Motor neuron (in vitro differentiated cells): ENCODE results near the gene SIRT6. TPM values are rescaled to one million over a fixed set of nuclear protein-coding genes. Genes with fewer than 3 reads are reported as not detected.
"Not testable (repeated sequence)": the region's sequence is repeated elsewhere in the genome, so short reads cannot be mapped to it uniquely, and the experiment has no call there.

ENCODE experiments used
- ATAC-seq, 8 experiments: fragments of 200-7000 bp; cut with Tn5 transposase; replicated peaks in 6 of 8; 2 replicates each; pipeline ENCODE4 v1.8.0; 2021; ENCODE audit warnings: mild to moderate bottlenecking in 8 of 8, moderate library complexity in 8 of 8
- H3K27ac ChIP-seq, 2 donors: fragments of 250-450 bp; sonication (Bioruptor Pico); 2 replicates each; pipeline ENCODE4 v1.9.0; 2021; ENCODE audit warnings: antibody characterized with exemption in 2 of 2, mild to moderate bottlenecking in 2 of 2, moderate library complexity in 1 of 2
- H3K4me1 ChIP-seq, 2 donors: fragments of 250-450 bp; sonication (Bioruptor Pico); replicated peaks in 1 of 2; 2 replicates each; pipeline ENCODE4 v1.6.1; 2021; ENCODE audit warnings: antibody characterized with exemption in 2 of 2, mild to moderate bottlenecking in 2 of 2, moderate library complexity in 1 of 2
- H3K4me3 ChIP-seq, 5 donors: fragments of 250-450 bp; sonication (Bioruptor Pico); 2 replicates each; pipeline ENCODE4 v1.9.0; 2021; ENCODE audit warnings: antibody characterized with exemption in 5 of 5, mild to moderate bottlenecking in 5 of 5, moderate library complexity in 4 of 5
- WGBS, 10 experiments: fragments of 450-650 bp; shearing (Covaris generic); methylation state at CpG; one replicate each; pipeline ENCODE4 v1.0.0; 2022; 5-methylcytosine and 5-hydroxymethylcytosine counted together
- in situ Hi-C, 9 experiments: fragments of 400-800 bp; cut with MboI; loops; one replicate each; pipeline ENCODE4 v1.15.0; 2021; ENCODE audit warnings: low sequenced_read_pairs in 9 of 9, low pct_unique_long_range_greater_than_20kb in 2 of 9; ENCODE audit not compliant: unreplicated experiment in 9 of 9
- total RNA-seq, 8 experiments: library from RNA; unstranded; fragments of 300-600 nt; gene quantifications; 2 replicates each; pipeline versions ENCODE4 v1.2.3 to v1.2.4, GENCODE V29; 2022

Gene SIRT6
- total RNA-seq, 8 experiments from 2014 or later, result 20.7 to 30.7 (median 22.4) TPM

DNA sequence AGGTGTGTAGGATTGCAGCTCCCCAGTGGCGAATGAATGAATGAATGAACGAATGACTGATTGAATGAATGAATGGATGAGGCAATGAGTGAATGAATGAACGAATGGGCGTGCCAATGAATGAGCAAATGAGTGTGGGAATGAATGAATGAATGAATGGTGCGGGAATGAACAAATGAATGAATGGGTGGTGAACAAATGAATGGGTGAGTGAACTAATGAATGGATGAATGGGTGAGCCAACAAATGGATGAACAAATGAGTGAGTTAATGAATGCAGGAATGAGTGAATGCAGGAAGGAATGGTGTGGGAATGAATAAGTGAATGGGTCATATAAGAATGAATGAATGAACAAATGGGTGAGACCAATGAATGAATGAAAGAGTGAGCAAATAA, 14.9 kb upstream of the SIRT6 start:
- no peak overlapping the region for H3K4me3 ChIP-seq
- ATAC-seq, result no peak
- H3K4me1 ChIP-seq, result no peaks in the 10 kb centered on the region
- in situ Hi-C loops, result no loop called here
- 39 to 86% (median 62%) methylated on average over 3 to 5 of the region's 5 CpGs for WGBS, 10 experiments
- H3K27ac ChIP-seq, result no peak overlapping the region

DNA sequence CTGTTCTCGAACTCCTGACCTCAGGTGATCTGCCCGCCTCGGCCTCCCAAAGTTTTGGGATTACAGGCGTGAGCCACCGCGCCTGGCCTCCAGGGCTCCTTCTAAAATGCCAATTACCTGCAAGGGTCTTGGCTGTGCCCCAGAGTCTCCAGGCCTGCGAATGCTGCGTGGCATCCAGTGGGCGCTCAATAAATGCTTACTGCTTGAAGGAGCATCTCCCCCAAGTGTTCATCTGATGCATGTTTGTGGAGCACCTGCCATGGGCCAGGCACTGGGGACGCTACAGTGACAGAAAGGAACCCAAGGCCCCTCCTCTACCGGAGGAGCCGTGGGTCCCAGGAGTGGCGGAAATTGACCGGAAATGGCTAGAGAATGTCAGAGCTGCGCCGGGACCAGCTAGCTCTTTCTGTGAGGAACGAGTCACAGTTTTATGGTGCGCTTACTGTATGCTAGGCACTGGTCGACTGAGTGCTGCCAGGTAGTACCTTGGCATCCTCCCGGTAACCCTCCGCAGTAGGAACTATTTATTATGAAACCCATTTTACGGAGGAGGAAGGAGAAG, 14.3 kb upstream of the SIRT6 start:
- H3K4me1 ChIP-seq, result no peaks in the 10 kb centered on the region
- H3K27ac ChIP-seq, result no peak overlapping the region
- no peak for ATAC-seq
- WGBS, 10 experiments, result 67 to 100% (median 86%) methylated on average over 1 to 14 of the region's 22 CpGs; no CpG with 5 or more reads in 1 of the 10 experiments
- H3K4me3 ChIP-seq, result no peak overlapping the region
- in situ Hi-C loops, result no loop called here

DNA sequence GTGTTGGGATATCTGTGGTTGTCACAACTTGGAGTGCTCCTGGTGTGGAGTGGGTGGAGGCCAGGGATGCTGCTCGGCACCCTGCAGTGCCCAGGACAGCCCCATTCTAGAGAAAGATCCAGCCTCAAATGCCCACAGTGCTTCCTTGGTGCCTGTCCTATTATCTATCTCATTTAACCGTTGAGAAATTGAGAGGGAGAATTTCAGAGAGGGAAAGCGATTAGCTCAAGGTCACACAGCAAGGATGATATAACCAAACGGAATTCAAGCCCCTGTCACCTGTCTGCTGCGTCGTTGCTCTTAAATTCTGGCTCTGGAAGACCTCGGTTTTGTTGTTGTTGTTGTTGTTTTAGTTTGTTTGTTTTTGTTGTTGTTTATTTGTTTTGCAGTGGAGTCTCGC, 13.6 kb upstream of the SIRT6 start:
- in situ Hi-C loops, result no loop called here
- 20 to 100% (median 58%) methylated on average over 1 to 6 of the region's 8 CpGs; no CpG with 5 or more reads in 3 of the 10 experiments for WGBS, 10 experiments
- Histone ChIP-seq H3K4me3 (no peak overlapping the region), H3K27ac (no peak overlapping the region), H3K4me1 (no peaks in the 10 kb centered on the region)
- no peak for ATAC-seq

GRCh38 chr19:4194353-4194752, 12.0 kb upstream of the SIRT6 start:
- no peak overlapping the region for H3K27ac ChIP-seq
- H3K4me1 ChIP-seq, result no peaks in the 10 kb centered on the region
- no peak for ATAC-seq

DNA sequence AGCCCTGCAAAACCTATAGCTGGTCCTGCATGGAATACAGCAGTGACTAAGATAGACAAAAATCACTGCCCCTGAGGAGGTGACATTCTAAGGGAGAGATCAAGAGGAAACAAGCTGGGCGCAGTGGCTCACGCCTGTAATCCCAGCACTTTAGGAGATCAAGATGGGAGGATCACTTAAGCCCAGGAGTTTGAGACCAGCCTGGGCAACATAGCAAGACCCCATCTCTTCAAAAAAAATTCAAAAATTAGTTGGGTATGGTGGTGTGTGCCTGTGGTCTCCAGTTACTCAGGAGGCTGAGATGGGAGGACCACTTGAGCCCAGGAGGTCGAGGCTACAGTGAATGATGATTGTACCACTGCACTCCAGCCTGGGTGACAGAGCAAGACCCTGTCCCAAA, 10.2 kb upstream of the SIRT6 start:
- 20 to 100% (median 83%) methylated on average over 1 to 3 of the region's 3 CpGs; no CpG with 5 or more reads in 4 of the 10 experiments for WGBS, 10 experiments
- in situ Hi-C loops, ATAC-seq, H3K27ac ChIP-seq, H3K4me3 ChIP-seq, H3K4me1 ChIP-seq: not testable (repeated sequence)

More at GRCh38 chr19:4194353-4194752, 12.0 kb upstream of the SIRT6 start:
- in situ Hi-C loops, result no loop called here
- whole genome bisulfite sequencing, 10 experiments, result 0 to 80% (median 42%) methylated on average over 1 to 6 of the region's 7 CpGs; no CpG with 5 or more reads in 3 of the 10 experiments
- H3K4me3 ChIP-seq, result no peak overlapping the region

- in situ Hi-C loops, result no loop called here
- ATAC-seq, result no peak
These were observed 7.3 kb upstream of the SIRT6 start for GRCh38 chr19:4189641-4190040.

GRCh38 chr19:4187313-4188122, 5.2 kb upstream of the SIRT6 start:
- WGBS, 10 experiments, result 60 to 100% (median 88%) methylated on average over 1 to 6 of the region's 10 CpGs; no CpG with 5 or more reads in 3 of the 10 experiments
- Histone ChIP-seq H3K4me1 (peaks cover 0 to 9% of the 10 kb centered on the region in 2 donors), H3K4me3 (no peak overlapping the region), H3K27ac (no peak overlapping the region)
- in situ Hi-C loops, result no loop called here
- no peak for ATAC-seq

More at GRCh38 chr19:4189641-4190040, 7.3 kb upstream of the SIRT6 start:
- H3K27ac ChIP-seq, result no peak overlapping the region
- peaks cover 0 to 3% of the 10 kb centered on the region in 2 donors for H3K4me1 ChIP-seq
- 17 to 100% (median 62%) methylated on average over 1 to 5 of the region's 5 CpGs; no CpG with 5 or more reads in 1 of the 10 experiments for WGBS, 10 experiments
- no peak overlapping the region for H3K4me3 ChIP-seq

- Histone ChIP-seq H3K4me1 (peaks cover 0 to 12% of the 10 kb centered on the region in 2 donors), H3K4me3 (no peak overlapping the region), H3K27ac (no peak overlapping the region)
- 11 to 61% (median 32%) methylated on average over 1 to 18 of the region's 22 CpGs; no CpG with 5 or more reads in 1 of the 10 experiments for WGBS, 10 experiments
- peak; percentile 31 to 78 (median 36) for ATAC-seq
- in situ Hi-C loops, result no loop called here
These were observed 4.0 kb upstream of the SIRT6 start for GRCh38 chr19:4186087-4186993.

GRCh38 chr19:4185413-4186086, 3.2 kb upstream of the SIRT6 start:
- Histone ChIP-seq H3K27ac (no peak overlapping the region), H3K4me3 (no peak overlapping the region), H3K4me1 (peaks cover 0 to 14% of the 10 kb centered on the region in 2 donors)
- in situ Hi-C loops, result no loop called here
- ATAC-seq, result peak in 2 of 8 experiments; percentile 11 to 27
- WGBS, 10 experiments, result 17 to 100% (median 69%) methylated on average over 1 to 7 of the region's 9 CpGs; no CpG with 5 or more reads in 3 of the 10 experiments

GRCh38 chr19:4184718-4185352, 2.5 kb upstream of the SIRT6 start:
- ATAC-seq, result no peak
- H3K27ac ChIP-seq, result no peak overlapping the region
- H3K4me3 ChIP-seq, result no peak overlapping the region
- peaks cover 0 to 14% of the 10 kb centered on the region in 2 donors for H3K4me1 ChIP-seq
- 80% methylated on average over 1 of the region's 2 CpGs; no CpG with 5 or more reads in 9 of the 10 experiments for whole genome bisulfite sequencing, 10 experiments
- in situ Hi-C loops, result no loop called here

DNA sequence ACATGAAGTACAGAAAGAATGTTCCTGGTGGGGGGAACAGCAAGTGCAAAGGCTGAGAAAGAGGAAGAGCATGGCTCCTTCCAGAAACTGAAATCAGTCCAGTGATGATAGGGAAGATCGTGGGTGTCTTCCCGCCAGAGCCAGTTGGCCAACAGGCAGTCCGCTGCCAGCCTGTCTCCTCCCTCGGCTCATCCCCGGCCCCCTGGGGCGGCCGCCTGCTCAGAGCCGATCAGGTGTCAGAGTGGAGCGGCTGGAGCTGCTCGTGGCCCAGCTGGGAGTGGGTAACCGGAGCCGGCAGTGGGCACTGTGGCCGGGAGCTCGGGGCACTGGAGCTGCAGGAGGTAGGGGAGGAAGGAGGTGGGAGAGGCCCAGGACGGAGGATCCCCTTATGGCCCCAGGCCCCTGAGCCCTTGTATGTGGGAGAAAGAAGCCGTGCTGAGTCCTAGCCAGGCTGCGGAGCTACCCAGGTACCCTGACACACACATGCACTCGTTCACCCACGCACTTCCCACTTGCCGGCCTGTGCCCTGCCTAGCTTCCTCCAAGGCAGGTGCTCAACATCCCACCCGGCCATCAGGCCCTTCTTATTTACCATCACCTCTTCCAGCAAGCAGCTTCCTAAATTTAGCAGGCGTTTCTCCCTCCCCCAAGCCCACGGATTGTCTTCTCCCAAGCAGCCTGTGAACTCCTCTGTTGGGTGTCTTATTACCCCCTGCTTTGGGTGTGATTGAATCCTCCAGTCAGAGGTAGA, 1.8 kb upstream of the SIRT6 start:
- no peak overlapping the region for H3K4me3 ChIP-seq
- H3K27ac ChIP-seq, result no peak overlapping the region
- ATAC-seq, result no peak
- in situ Hi-C loops, result no loop called here
- 0 to 80% (median 41%) methylated on average over 1 to 7 of the region's 23 CpGs; no CpG with 5 or more reads in 5 of the 10 experiments for WGBS, 10 experiments
- H3K4me1 ChIP-seq, result peaks cover 0 to 14% of the 10 kb centered on the region in 2 donors
